Measurements from ENCODE around the gene NOP16. TPM values are rescaled to one million over a fixed set of nuclear protein-coding genes. Genes with fewer than 3 reads are reported as not detected.

NOP16 gene
- total RNA-seq, 1 donor from 2014 or later = 27.2 TPM

Other genes with a start within 250 kb of the NOP16 start
- gene SIMC1, start 150.2 kb downstream of the NOP16 start, total RNA-seq = 3.7 and 13.1 TPM in 2 replicates
- 154 and 160 TPM in 2 replicates for gene KIAA1191, start 26.8 kb downstream of the NOP16 start, total RNA-seq
- gene ARL10, start 23.1 kb downstream of the NOP16 start, total RNA-seq = 8.0 and 21.6 TPM in 2 replicates
- gene HIGD2A, start 153 bp upstream of the NOP16 start, total RNA-seq = 119 TPM in 2 replicates
- gene CLTB, start 27.9 kb upstream of the NOP16 start, total RNA-seq = 131 and 164 TPM in 2 replicates
- 38.4 and 44.9 TPM in 2 replicates for gene FAF2, start 59.8 kb upstream of the NOP16 start, total RNA-seq
- 12.6 and 26.1 TPM in 2 replicates for gene RNF44, start 148.8 kb upstream of the NOP16 start, total RNA-seq
- not detected in 2 replicates for gene CDHR2, start 160.7 kb upstream of the NOP16 start, total RNA-seq
- 12.3 and 13.1 TPM in 2 replicates for gene GPRIN1, start 221.6 kb upstream of the NOP16 start, total RNA-seq
- gene SNCB, start 241.9 kb upstream of the NOP16 start, total RNA-seq = 0.70 and 1.8 TPM in 2 replicates
- 0.06 TPM in 1 of 2 replicates, not detected in the other for gene EIF4E1B, start 242.1 kb upstream of the NOP16 start, total RNA-seq

Measured in glomerular endothelial cell (primary cell).